HG03575 (cell line): ENCODE measurements around the gene ZNF749.

ENCODE experiments used
- ATAC-seq: cut with Tn5 transposase; IDR thresholded peaks from one replicate; pipeline ENCODE4 v1.9.1; 2021; ENCODE audit not compliant: unreplicated experiment, insufficient number of reproducible peaks, low FRiP score; ENCODE audit errors: extremely low read depth

ZNF749 gene

GRCh38 chr19:57435062-57435978 lies at the start of gene ZNF749:
Gene ZNF749 (plus strand): TSS chr19:57435325. CDS start chr19:57435579, 254 bp downstream.
- peak; percentile 75 for ATAC-seq

- peak; percentile 14 for ATAC-seq
These were observed 45.9 kb upstream of the ZNF749 start for GRCh38 chr19:57389194-57389729.

- peak; percentile 89 for ATAC-seq
These were observed 45.2 kb upstream of the ZNF749 start, which contains the start of gene ZNF548 for GRCh38 chr19:57389730-57390598. Gene ZNF548 (plus strand): TSS chr19:57389854. CDS start chr19:57390100, 246 bp downstream.

GRCh38 chr19:57395710-57396109 lies 39.4 kb upstream of the ZNF749 start:
- no peak for ATAC-seq

GRCh38 chr19:57398868-57399267 lies 36.3 kb upstream of the ZNF749 start:
- no peak for ATAC-seq

GRCh38 chr19:57403737-57404563 lies 31.2 kb upstream of the ZNF749 start:
- ATAC-seq: no peak

- no peak for ATAC-seq
These were observed 28.5 kb upstream of the ZNF749 start for GRCh38 chr19:57406516-57407123.

GRCh38 chr19:57410877-57411671 lies 24.1 kb upstream of the ZNF749 start, which contains the start of gene ZNF17:
Gene ZNF17 (plus strand): TSS chr19:57411161. CDS start chr19:57413616, 2,455 bp downstream.
- ATAC-seq: no peak

- no peak for ATAC-seq
These were observed 15.7 kb upstream of the ZNF749 start for GRCh38 chr19:57419439-57419838.

GRCh38 chr19:57421037-57421436 lies 14.1 kb upstream of the ZNF749 start:
- no peak for ATAC-seq

GRCh38 chr19:57434386-57435061 lies 601 bp upstream of the ZNF749 start:
- no peak for ATAC-seq

- ATAC-seq: no peak
These were observed 1.3 kb downstream of the ZNF749 start for GRCh38 chr19:57436417-57436816.

GRCh38 chr19:57437931-57438330 lies 2.8 kb downstream of the ZNF749 start:
- no peak for ATAC-seq

GRCh38 chr19:57438925-57439324 lies 3.8 kb downstream of the ZNF749 start:
- no peak for ATAC-seq

- ATAC-seq: no peak
These were observed 7.0 kb downstream of the ZNF749 start for GRCh38 chr19:57441979-57442752.

- no peak for ATAC-seq
These were observed 8.1 kb downstream of the ZNF749 start for GRCh38 chr19:57443121-57443696.
